Fibroblast of villous mesenchyme (primary cell): ENCODE results near the gene KRABD2.
"Not testable (repeated sequence)": the region's sequence is repeated elsewhere in the genome, so short reads cannot be mapped to it uniquely, and the experiment has no call there.

ENCODE experiments used
- DNase-seq: peaks from one replicate; pipeline ENCODE4 v3.0.0-alpha.2; 2010; ENCODE audit warnings: low read depth
- H3K4me3 ChIP-seq: 2 replicates; pipeline ENCODE4 v1.5.1; 2011; ENCODE audit warnings: low read depth, mild to moderate bottlenecking, low read length
- CTCF ChIP-seq: IDR thresholded peaks from 2 replicates; pipeline ENCODE4 v1.5.1; 2012; ENCODE audit warnings: low read depth, mild to moderate bottlenecking, low read length; ENCODE audit not compliant: insufficient read depth

KRABD2 gene

DNA sequence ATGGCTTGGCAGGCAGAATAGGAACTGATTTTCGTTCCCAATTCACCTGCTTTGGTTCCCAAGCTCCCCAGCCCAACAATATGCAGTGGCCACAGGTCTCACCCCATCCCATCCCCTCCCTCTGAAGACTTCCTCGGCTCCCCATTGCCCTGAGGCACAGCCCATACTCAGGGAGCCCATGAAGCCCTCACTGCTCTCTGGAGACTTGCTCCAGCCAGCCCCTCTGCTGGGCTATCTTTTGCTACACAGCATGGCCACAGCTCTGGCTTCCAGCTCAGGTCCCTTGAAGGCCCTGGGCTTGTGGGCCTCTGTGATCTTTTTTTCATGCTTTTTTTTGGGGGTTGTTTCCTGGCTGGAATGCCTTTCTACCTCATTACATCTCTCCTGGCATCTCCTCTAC lies 29.7 kb upstream of the KRABD2 start:
- TF ChIP-seq CTCF: no peak
- no peak overlapping the region for H3K4me3 ChIP-seq
- DNase-seq: no peak

- DNase-seq: no peak
- no peak overlapping the region for H3K4me3 ChIP-seq
- TF ChIP-seq CTCF: no peak
These were observed 29.1 kb upstream of the KRABD2 start for GRCh38 chr17:8405499-8406016.

- TF ChIP-seq CTCF: no peak
- no peak overlapping the region for H3K4me3 ChIP-seq
- no peak for DNase-seq
These were observed 26.5 kb upstream of the KRABD2 start for GRCh38 chr17:8402921-8403536.

GRCh38 chr17:8401107-8401506 lies 24.6 kb upstream of the KRABD2 start:
- no peak for DNase-seq
- no peak for TF ChIP-seq CTCF
- H3K4me3 ChIP-seq: no peak overlapping the region

DNA sequence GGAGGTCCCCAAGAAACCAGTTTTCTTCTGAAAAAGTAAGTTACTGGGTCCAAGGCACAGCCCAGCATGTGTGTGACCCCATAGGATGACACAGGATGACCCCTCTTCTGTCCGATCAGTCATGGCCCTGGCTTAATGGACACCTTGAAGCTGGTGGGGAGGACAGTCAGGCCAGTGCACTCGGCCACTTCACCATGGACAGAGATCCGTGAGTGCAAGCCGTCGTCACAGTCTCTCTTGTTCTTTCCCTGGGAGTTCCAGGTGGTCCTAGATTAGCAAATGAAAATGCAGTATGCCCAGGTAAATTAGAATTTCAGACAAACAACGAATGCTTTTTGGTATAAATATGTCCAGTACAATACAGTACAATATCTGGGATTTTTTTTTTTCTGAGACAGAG lies 22.5 kb upstream of the KRABD2 start:
- DNase-seq: no peak
- no peak overlapping the region for H3K4me3 ChIP-seq
- no peak for TF ChIP-seq CTCF

GRCh38 chr17:8397636-8398035 lies 21.1 kb upstream of the KRABD2 start, which contains the start of gene RNF222:
Gene RNF222 (minus strand): TSS chr17:8397827. CDS start chr17:8393461, 4,366 bp downstream.
- TF ChIP-seq CTCF: no peak
- H3K4me3 ChIP-seq: no peak within 1 kb of the TSS

GRCh38 chr17:8394497-8394896 lies 18.0 kb upstream of the KRABD2 start:
- H3K4me3 ChIP-seq, DNase-seq: not testable (repeated sequence)

More at GRCh38 chr17:8397636-8398035, 21.1 kb upstream of the KRABD2 start, which contains the start of gene RNF222:
- DNase-seq: no peak
